Activated naive CD4-positive, alpha-beta T cell treated with anti-CD3 and anti-CD28 coated beads, Interleukin-2, amount 10 ng/mL, durations not matched to agents 7 days and 5 days (primary cell): ENCODE measurements around the gene CD320.
"Not testable (repeated sequence)": the region's sequence is repeated elsewhere in the genome, so short reads cannot be mapped to it uniquely, and the experiment has no call there.

ENCODE experiments used
- CTCF ChIA-PET: fragments of 350-600 bp; sonication (Branson Sonifier 250); formaldehyde crosslinking; loops from one replicate; lab custom pipeline; 2021; ENCODE audit warnings: antibody characterized with exemption; lab: Charles Lee
- DNase-seq: peaks from one replicate; pipeline ENCODE4 v3.0.0-alpha.2; 2020
- H3K27ac Mint-ChIP-seq: one replicate; pipeline ENCODE4 v1.8.0; 2021; ENCODE audit warnings: mild to moderate bottlenecking, moderate library complexity, mixed read lengths
- H3K27me3 Mint-ChIP-seq: one replicate; pipeline ENCODE4 v1.8.0; 2021; ENCODE audit warnings: mild to moderate bottlenecking, mixed read lengths
- H3K36me3 Mint-ChIP-seq: one replicate; pipeline ENCODE4 v1.8.0; 2021; ENCODE audit warnings: mixed read lengths
- H3K4me1 Mint-ChIP-seq: one replicate; pipeline ENCODE4 v1.8.0; 2021; ENCODE audit warnings: mixed read lengths
- H3K4me3 Mint-ChIP-seq: one replicate; pipeline ENCODE4 v1.8.0; 2021; ENCODE audit warnings: mild to moderate bottlenecking, moderate library complexity, mixed read lengths
- H3K9me3 Mint-ChIP-seq: one replicate; pipeline ENCODE4 v1.8.0; 2021; ENCODE audit warnings: mixed read lengths

The CD320 gene

DNA sequence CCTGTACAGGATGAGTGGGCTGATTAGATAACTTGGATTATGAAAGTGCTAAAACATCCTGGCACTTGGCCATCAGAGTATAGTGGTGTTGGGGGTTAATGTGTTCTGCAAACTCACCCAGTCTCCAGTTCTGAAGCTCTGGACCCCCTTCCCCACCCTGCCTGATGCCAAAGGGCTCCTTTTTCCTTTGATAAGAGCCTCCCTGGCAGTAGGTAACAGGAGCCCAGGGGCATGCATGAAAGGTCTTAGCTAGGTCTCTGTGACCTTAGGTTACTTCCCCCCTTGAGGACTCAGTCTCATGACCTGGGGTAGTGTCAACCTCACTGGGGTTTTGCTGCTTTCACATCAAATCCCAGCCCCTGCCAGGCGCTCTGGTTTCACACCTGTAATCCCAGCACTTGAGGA, 15.6 kb upstream of the CD320 start:
- no peaks in the 10 kb centered on the region for H3K9me3 Mint-ChIP-seq
- peaks cover 37% of the 10 kb centered on the region for H3K4me1 Mint-ChIP-seq
- H3K36me3 Mint-ChIP-seq, result peaks cover 24% of the 10 kb centered on the region
- no peak for DNase-seq
- H3K27me3 Mint-ChIP-seq, result peaks cover 20% of the 10 kb centered on the region
- no peak overlapping the region for H3K27ac Mint-ChIP-seq
- no peak overlapping the region for H3K4me3 Mint-ChIP-seq
- CTCF ChIA-PET, result no interaction called here

DNA sequence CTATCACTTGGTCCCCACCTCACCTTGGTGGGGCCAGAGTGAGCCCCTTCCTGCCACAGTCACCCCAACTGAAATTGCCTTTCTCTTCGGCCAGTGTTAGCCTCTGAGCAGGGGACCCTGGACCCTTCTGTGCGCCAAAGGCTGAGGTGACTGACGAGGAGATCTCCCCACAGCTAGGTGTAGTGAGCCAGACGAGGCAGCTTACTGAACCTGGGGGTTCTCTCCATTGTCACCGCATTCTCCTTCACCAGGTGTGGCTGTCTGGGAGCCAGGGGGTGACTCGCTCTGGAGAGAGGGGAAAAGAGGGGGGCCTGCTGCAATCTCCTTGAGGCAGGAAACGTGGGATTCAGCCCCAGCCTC, 14.5 kb upstream of the CD320 start:
- CTCF ChIA-PET, result no interaction called here
- peaks cover 11% of the 10 kb centered on the region for H3K27me3 Mint-ChIP-seq
- peak overlapping the region; percentile 100 for H3K4me3 Mint-ChIP-seq
- DNase-seq, result no peak
- no peaks in the 10 kb centered on the region for H3K9me3 Mint-ChIP-seq
- peaks cover 24% of the 10 kb centered on the region for H3K36me3 Mint-ChIP-seq
- H3K27ac Mint-ChIP-seq, result no peak overlapping the region
- peaks cover 39% of the 10 kb centered on the region for H3K4me1 Mint-ChIP-seq

- no peak for DNase-seq
- Mint-ChIP-seq H3K4me1 (peaks cover 39% of the 10 kb centered on the region), H3K4me3 (peak overlapping the region; percentile 100), H3K27ac (peak overlapping the region; percentile 95), H3K36me3 (peaks cover 28% of the 10 kb centered on the region), H3K9me3 (no peaks in the 10 kb centered on the region), H3K27me3 (peaks cover 7% of the 10 kb centered on the region)
- CTCF ChIA-PET, result interaction anchor here (0.9 kb wide), 1 partner anchor 53 kb away, joined by 3 read pairs; no protein-coding TSS in a partner anchor
Measured at GRCh38 chr19:8321986-8322637, 14.0 kb upstream of the CD320 start.

GRCh38 chr19:8321067-8321985, 13.2 kb upstream of the CD320 start, which contains the start of the genes NDUFA7 and RPS28:
NDUFA7 (minus strand) TSS chr19:8321375; CDS start chr19:8321358, 17 bp downstream.
RPS28 (plus strand) TSS chr19:8321496; CDS start chr19:8321531, 35 bp downstream.
- Mint-ChIP-seq H3K27me3 (no peaks in the 10 kb centered on the region), H3K4me3 (peak within 1 kb of the TSS; percentile 100), H3K9me3 (no peaks in the 10 kb centered on the region), H3K27ac (peak within 1 kb of the TSS; percentile 95), H3K36me3 (peaks cover 28% of the 10 kb centered on the region), H3K4me1 (peaks cover 41% of the 10 kb centered on the region)
- CTCF ChIA-PET, result interaction anchor here (0.9 kb wide), 1 partner anchor 52 kb away, joined by 3 read pairs; no protein-coding TSS in a partner anchor
- peak; percentile 98 for DNase-seq

DNA sequence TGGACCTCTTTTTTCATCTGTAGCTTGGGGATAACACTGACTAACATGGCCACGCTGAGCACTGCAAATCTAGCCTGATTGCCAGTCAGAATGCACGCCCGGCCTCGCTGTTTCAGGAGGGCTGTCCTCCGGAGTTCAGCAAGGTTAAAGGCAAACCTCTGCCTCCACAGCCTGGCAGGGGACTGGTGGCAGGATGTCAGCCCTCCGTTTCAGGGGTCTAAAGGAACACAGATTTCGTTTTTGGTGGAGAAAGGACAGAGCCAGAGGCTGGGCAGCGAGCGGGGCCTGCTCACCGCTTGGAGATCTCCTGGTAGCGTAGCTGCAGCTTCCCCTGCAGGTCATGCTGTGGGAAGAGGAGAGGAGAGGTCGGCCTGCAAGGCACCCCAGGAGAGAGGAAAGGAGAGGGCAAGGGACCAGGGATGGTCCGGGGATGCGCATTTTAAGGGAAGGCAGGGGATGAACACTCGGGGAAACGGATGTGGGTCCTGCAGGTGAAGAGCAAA, 12.5 kb upstream of the CD320 start:
- H3K4me1 Mint-ChIP-seq, result peaks cover 41% of the 10 kb centered on the region
- no peaks in the 10 kb centered on the region for H3K27me3 Mint-ChIP-seq
- CTCF ChIA-PET, result interaction anchor here (1.7 kb wide), 1 partner anchor 27 kb away, joined by 3 read pairs; no protein-coding TSS in a partner anchor
- peaks cover 28% of the 10 kb centered on the region for H3K36me3 Mint-ChIP-seq
- no peaks in the 10 kb centered on the region for H3K9me3 Mint-ChIP-seq
- peak overlapping the region; percentile 100 for H3K4me3 Mint-ChIP-seq
- H3K27ac Mint-ChIP-seq, result peak overlapping the region; percentile 95
- peak; percentile 39 for DNase-seq

DNA sequence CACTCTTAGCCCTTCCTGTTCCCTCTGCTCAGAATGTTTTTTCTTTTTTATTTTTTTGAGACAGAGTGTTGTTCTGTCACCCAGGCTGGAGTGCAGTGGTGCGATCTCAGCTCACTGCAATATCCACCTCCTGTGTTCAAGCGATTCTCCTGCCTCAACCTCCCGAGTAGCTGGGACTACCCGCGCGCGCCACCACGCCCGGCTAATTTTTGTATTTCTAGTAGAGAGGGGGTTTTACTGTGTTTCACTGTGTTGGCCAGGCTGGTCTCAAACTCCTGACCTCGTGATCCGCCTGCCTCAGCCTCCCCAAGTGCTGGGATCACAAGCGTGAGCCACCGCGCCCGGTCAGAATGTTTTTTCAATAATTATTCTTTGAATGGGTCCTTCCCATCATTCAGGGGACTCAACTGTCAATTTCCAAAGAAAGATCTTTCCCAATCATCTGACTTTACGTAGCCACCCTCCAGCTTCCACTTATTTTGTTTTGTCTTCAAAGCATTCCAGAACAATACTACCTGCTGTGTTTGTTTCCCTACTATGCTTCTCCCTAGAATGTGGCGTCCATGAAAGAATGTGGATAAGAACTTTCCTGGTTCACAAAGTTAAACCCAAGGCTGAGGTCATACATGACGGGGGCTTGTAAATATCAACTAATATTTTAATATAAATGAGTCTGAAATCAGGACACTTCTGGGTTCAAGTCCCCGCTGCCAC, 11.8 kb upstream of the CD320 start:
- peaks cover 41% of the 10 kb centered on the region for H3K4me1 Mint-ChIP-seq
- H3K4me3 Mint-ChIP-seq, result peak overlapping the region; percentile 100
- DNase-seq, result no peak
- H3K27me3 Mint-ChIP-seq, result no peaks in the 10 kb centered on the region
- H3K36me3 Mint-ChIP-seq, result peaks cover 31% of the 10 kb centered on the region
- CTCF ChIA-PET, result interaction anchor here (0.7 to 1.7 kb wide), 4 partner anchors 28 to 186 kb away, joined by 3 to 4 read pairs (median 3); no protein-coding TSS in a partner anchor
- H3K9me3 Mint-ChIP-seq, result no peaks in the 10 kb centered on the region
- H3K27ac Mint-ChIP-seq, result peak overlapping the region; percentile 95

GRCh38 chr19:8318835-8319234, 10.7 kb upstream of the CD320 start:
- H3K4me1 Mint-ChIP-seq, result peaks cover 39% of the 10 kb centered on the region
- not testable (repeated sequence) for H3K9me3 Mint-ChIP-seq, H3K27me3 Mint-ChIP-seq, DNase-seq
- peak overlapping the region; percentile 81 for H3K27ac Mint-ChIP-seq
- peaks cover 34% of the 10 kb centered on the region for H3K36me3 Mint-ChIP-seq
- H3K4me3 Mint-ChIP-seq, result peak overlapping the region; percentile 49
- CTCF ChIA-PET, result interaction anchor here (1.0 to 1.2 kb wide), 2 partner anchors 51 to 187 kb away, joined by 3 to 4 read pairs; no protein-coding TSS in a partner anchor

DNA sequence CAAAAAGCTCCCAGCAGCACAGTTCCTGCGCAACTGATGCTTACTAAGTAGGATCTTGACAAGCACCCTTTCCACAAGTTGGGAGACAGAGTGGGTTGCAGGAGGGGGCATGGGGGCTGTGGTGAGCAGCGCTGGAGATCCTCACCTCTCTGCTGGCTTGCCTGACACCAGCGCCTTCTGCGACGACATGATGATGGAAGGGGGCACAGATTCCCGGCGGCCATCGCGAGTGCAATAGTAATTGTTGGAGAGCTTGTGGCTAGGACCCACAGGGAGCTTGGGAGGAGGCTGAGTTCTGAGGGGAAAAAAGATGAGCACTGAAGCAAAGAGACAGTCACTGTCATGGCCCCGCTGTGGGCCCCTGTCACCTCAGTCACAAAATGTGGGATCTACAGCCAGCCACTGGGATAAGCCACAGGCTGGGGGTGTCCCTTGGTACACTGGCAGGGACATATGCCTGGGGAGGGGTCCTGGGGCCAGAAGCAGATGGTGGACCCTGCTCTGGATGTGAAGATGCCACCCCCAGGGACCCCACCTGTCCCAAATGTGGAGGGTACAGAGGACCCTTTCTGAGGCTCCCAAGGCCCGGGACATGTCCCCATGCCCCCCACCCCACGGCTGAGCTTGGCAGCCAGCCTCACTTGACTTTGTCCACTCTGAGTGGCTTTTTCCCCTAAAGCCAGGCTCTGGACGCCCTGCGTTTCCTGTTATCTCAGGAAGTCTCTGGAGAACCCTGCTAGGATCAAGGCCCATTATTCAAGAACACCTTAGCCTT, 8.4 kb upstream of the CD320 start:
- Mint-ChIP-seq H3K9me3 (no peaks in the 10 kb centered on the region), H3K36me3 (peaks cover 21% of the 10 kb centered on the region), H3K27ac (no peak overlapping the region), H3K4me1 (peaks cover 20% of the 10 kb centered on the region), H3K4me3 (no peak overlapping the region), H3K27me3 (no peaks in the 10 kb centered on the region)
- DNase-seq, result no peak
- CTCF ChIA-PET, result interaction anchor here (1.1 kb wide), 1 partner anchor 31 kb away, joined by 3 read pairs; no protein-coding TSS in a partner anchor

- CTCF ChIA-PET, DNase-seq, H3K27ac Mint-ChIP-seq, H3K4me3 Mint-ChIP-seq, H3K27me3 Mint-ChIP-seq, H3K9me3 Mint-ChIP-seq: not testable (repeated sequence)
- peaks cover 21% of the 10 kb centered on the region for H3K36me3 Mint-ChIP-seq
- H3K4me1 Mint-ChIP-seq, result peaks cover 14% of the 10 kb centered on the region
Measured at GRCh38 chr19:8314981-8315640, 7.0 kb upstream of the CD320 start.

- CTCF ChIA-PET, result interaction anchor here (0.8 kb wide), 1 partner anchor 23 kb away, joined by 3 read pairs; no protein-coding TSS in a partner anchor
Measured at GRCh38 chr19:8311461-8312260, 3.5 kb upstream of the CD320 start.

GRCh38 chr19:8310342-8311055, 2.3 kb upstream of the CD320 start:
- H3K9me3 Mint-ChIP-seq, result no peaks in the 10 kb centered on the region
- H3K27me3 Mint-ChIP-seq, result no peaks in the 10 kb centered on the region
- CTCF ChIA-PET, result no interaction called here
- H3K4me1 Mint-ChIP-seq, result peaks cover 38% of the 10 kb centered on the region
- H3K36me3 Mint-ChIP-seq, result peaks cover 20% of the 10 kb centered on the region
- H3K27ac Mint-ChIP-seq, result no peak overlapping the region
- no peak for DNase-seq
- H3K4me3 Mint-ChIP-seq, result no peak overlapping the region

More at GRCh38 chr19:8311461-8312260, 3.5 kb upstream of the CD320 start:
- Mint-ChIP-seq H3K4me1 (peaks cover 29% of the 10 kb centered on the region), H3K9me3 (no peaks in the 10 kb centered on the region), H3K36me3 (peaks cover 22% of the 10 kb centered on the region), H3K27ac (no peak overlapping the region), H3K4me3 (no peak overlapping the region), H3K27me3 (no peaks in the 10 kb centered on the region)
- DNase-seq, result no peak
